ENCODE results near the gene ZBTB6. TPM values are rescaled to one million over a fixed set of nuclear protein-coding genes. Genes with fewer than 3 reads are reported as not detected.
"Not testable (repeated sequence)": the region's sequence is repeated elsewhere in the genome, so short reads cannot be mapped to it uniquely, and the experiment has no call there.

ZBTB6 gene
- total RNA-seq, 1 donor from 2014 or later: 18.5 TPM

GRCh38 chr9:122923947-122924346 is 10.8 kb upstream of the ZBTB6 start:
- DNase-seq (ENCODE audit: low read depth): peak; percentile 34

- no peak for DNase-seq (ENCODE audit: low read depth)
Observed at GRCh38 chr9:122922713-122923112, 9.6 kb upstream of the ZBTB6 start.

DNA sequence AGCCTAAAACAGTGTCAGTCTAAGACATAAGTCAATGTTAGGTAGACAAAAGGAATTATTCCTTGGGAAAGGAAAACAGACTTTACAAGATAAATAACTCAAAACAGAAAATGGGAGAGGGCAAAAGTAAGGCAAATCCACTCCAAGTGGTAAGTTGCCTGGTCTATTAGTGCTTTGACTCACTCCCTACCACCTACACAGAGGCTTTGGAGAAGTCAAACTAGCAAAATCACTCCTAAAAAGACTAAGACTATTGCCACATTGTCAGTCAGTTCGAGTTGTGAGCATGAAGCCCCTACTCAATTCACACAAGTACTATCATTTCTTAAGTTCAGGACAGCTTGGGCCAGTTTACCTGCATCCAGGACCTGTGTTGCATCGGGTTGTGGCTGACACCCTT is 5.2 kb upstream of the ZBTB6 start:
- no peak for DNase-seq (ENCODE audit: low read depth)

DNA sequence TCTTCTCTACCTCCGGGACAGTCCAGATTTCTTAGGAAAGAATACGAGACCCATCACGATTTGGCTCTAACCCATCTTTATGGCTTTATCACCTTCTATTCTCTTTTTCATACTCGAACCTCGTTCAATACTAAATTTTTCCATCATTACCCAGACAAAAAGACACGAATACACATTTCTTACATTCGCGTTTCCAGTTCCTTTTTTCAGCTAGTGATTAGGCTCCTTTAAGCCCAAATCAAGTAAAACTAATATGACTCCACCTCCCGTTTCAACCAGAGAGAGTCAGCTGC is 506 bp downstream of the ZBTB6 start:
- no peak for DNase-seq (ENCODE audit: low read depth)

DNA sequence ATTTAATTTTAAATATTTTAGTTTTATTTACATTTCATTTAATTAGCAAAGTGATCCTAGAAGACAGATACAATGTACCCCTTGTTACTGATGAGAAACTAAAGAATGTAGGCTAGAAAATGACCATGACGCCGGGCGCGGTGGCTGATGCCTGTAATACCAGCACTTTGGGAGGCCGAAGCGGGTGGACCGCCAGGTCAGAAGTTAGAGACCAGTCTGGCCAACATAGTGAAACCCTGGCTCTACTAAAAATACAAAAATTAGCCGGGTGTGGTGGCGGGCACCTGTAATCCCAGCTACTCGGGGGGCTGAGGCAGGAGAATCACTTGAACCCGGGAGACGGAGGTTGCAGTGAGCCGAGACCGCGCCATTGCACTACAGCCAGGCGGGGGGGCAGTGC is 7.0 kb downstream of the ZBTB6 start:
- DNase-seq (ENCODE audit: low read depth): not testable (repeated sequence)

DNA sequence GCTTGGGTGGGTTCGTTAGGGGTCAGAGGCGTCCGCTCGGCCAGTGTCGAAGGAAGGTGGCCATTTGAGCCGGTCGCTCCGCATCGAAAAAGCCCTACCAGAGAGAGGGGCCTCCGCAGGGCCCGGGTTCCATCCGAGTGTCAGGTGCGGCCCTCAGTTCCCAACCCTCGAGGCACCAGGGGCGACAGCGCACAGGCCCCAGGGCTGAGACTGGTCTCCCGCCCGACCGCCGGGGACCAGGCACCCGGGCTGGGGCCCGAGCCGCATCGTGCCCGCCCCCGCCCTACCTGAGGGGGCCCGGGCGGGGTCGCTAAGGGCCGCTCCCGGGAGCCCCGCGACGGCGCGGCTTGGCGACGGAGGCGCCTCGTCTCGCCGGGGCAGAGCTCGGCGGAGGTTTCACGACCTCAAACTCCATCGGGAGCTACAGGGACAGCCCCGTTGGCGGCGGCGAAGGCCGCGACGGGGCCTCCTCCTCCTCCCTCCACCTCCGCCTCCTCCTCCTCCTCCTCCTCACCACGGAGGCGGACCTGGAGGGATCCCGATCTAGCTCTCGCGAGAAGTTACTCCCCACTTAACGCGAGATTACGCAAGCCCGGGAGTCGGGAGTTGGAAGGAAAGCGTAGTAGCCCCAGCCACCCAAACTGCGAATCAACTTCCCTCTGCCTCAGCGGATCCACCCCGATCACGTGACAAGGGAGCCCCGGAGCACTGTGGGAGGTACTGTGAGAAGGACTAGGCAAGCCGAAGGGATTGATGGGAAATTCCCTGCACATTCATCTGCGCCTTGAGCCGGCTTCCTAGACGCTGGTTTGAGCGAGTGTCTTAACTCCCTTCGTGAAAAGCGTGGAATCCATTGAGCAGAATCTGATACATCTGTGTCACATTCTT is 8.1 kb downstream of the ZBTB6 start, which contains the start of gene RC3H2:
Gene RC3H2 (minus strand): TSS at position 537 of the 888 bp plus-strand sequence. CDS start 7,850 bp downstream, outside the sequence.
- peak; percentile 99 for DNase-seq (ENCODE audit: low read depth)

DNA sequence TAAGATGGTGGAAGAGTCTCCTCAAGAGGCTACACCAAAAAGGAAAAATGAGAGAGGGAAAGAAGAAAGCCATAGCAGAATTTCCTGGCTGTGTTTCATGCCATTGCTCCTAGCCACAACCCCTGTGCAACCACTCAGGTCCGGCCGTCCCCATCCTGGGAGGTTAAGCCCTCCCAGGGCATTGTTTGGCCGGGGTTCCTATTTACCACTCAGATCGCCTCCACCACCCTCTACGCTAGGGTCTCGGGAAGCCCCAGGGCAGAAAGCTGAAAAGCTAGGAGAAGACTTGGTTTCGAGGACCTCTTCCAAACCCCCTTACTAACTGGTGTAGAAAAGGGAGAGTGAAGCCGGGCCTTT is 8.7 kb downstream of the ZBTB6 start:
- peak; percentile 36 for DNase-seq (ENCODE audit: low read depth)

DNA sequence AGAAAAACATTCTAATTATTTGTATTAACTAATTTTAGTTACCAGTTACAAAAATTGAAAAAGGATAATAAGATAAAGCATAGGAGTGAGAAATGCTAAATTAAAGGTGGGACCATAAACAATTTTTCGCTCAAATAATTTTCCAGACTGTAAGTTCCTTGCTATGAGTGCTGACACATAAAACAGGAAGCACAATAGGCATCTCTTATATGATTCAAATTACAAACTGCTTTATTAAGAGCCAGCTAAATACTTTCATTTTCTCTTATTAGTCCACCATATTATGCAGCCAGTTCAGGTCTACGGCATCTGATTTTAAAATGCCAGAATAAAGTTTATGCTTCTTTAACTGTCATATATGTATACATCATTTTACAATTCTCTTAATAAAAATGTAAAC is 12.3 kb downstream of the ZBTB6 start:
- peak; percentile 28 for DNase-seq (ENCODE audit: low read depth)

- peak; percentile 17 for DNase-seq (ENCODE audit: low read depth)
Observed at GRCh38 chr9:122897969-122898368, 15.2 kb downstream of the ZBTB6 start.

DNA sequence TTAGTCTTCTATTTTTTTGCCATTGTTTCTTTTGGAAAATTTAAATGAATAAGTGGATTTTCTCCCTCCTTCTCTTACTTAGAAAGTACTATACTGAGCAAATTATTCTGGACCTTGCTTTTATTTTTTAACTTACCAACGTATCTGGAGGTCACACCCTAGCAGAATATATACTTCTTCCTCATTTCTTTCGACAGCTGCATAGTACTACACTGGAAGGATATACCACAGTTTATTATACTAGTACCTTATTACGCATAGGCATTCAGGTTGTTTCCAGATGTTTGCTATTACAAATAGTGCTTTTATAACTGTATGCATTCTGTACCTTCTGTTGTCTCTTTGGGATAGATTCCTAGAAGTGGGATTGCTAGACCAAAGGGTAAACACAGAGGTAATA is 24.6 kb downstream of the ZBTB6 start:
- DNase-seq (ENCODE audit: low read depth): no peak

- DNase-seq (ENCODE audit: low read depth): no peak
Observed at GRCh38 chr9:122883125-122883524, 30.0 kb downstream of the ZBTB6 start.

DNA sequence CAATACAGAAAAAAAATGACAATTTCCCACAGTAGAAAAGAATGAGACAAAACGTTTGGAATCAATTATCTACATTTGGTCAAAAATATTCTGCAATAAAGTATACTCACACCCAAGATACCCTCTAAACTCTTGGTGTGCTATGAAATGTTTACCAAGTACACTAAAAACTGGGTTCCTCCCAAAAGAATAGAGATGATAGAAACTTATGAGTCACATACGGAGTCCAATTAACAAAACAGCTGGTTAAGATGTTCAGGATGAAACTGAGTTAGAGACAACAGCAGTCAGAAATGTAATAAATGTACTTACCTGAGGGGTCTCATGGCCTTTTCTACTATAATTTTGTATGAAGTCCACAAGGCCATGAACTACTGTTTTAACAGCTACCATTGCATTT is 33.7 kb downstream of the ZBTB6 start:
- no peak for DNase-seq (ENCODE audit: low read depth)

DNA sequence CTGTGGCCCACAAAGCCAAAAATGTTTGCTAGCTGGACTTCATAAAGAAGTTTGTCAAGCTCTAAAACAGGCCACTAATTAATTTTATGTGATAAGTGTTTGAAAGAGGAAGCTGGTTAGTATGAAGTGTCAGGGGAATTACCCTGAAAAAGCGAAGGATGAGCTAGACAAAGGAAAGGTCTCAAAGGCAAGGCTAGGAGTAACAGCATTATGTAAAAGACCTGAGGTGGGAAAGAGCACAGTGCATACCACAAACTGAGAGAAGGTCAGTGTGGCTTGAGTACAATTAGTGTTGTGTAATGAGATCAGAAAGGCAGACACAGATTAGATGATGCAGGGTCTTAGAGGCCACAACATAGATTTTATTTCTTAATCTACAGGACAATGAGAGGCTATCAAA is 37.6 kb downstream of the ZBTB6 start:
- no peak for DNase-seq (ENCODE audit: low read depth)

- not testable (repeated sequence) for DNase-seq (ENCODE audit: low read depth)
Observed at GRCh38 chr9:122867276-122867675, 45.8 kb downstream of the ZBTB6 start.

GRCh38 chr9:122866079-122866478 is 47.0 kb downstream of the ZBTB6 start:
- DNase-seq (ENCODE audit: low read depth): no peak

DNA sequence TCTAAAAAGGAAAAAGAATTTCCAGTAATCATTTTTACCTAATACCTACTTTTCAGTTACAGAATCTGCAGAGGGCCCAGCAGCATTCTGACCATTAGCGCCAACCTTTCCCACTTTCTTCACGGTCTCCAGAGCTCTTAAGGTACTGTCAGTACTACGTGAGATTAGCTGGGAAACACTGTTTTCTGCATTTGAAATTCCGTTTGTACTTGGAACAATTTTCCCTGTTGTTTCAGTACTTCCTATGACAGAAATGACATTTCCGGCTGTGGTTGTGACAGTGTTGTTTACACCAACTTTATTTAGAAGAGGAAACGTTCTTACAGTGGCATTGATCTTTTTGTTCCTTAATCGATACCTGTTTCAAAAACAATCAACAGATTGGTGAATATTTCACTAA is 47.8 kb downstream of the ZBTB6 start:
- DNase-seq (ENCODE audit: low read depth): no peak

- no peak for DNase-seq (ENCODE audit: low read depth)
Observed at GRCh38 chr9:122863407-122863806, 49.7 kb downstream of the ZBTB6 start.

DNA sequence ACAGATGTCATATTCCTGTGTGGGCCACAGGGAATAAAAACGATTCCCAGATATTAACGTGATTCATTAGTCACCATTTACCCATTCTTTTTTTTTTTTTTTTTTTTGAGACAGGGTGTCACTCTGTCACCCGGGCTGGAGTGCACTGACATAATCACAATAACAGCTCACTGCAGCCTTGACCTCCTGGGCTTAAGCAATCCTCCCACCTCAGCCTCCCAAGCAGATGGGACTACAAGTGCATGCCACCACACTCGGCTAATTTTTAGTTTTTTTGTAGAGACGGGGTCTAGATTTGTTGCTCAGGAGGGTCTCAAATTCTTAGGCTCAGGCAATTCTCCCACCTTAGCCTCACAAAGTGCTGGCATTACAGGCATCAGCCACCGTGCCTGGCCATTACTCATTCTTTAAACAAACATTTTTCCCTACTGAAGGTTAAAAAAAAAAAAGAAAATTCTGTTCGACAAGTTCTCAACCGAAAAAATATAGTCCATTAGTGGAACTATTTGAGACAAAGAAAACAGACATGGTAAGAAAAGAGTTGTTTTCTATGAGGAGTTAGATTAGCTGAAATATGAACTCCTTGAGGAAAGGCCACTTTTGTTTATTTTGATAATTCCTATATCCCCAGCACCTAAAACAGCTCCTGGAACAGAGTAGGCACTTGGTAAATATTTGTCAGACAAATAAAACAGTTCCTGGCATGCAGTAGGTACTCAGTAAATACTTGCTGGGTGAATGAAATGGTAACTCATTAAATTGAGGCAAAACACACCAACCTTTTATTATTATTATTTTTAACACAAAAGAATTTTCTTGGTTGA is 52.6 kb downstream of the ZBTB6 start:
- peak; percentile 52 for DNase-seq (ENCODE audit: low read depth)

Other genes with a start within 250 kb of the ZBTB6 start
- not detected in 2 replicates for gene OR1L3, start 238.2 kb downstream of the ZBTB6 start, total RNA-seq
- gene OR1L4, start 189.3 kb downstream of the ZBTB6 start, total RNA-seq: not detected in 2 replicates
- not detected in 2 replicates for gene OR1L6, start 171.0 kb downstream of the ZBTB6 start, total RNA-seq
- not detected in 2 replicates for gene OR5C1, start 124.4 kb downstream of the ZBTB6 start, total RNA-seq
- not detected in 2 replicates for gene OR1K1, start 113.2 kb downstream of the ZBTB6 start, total RNA-seq
- gene PDCL, start 84.7 kb downstream of the ZBTB6 start, total RNA-seq: 51.9 and 53.7 TPM in 2 replicates
- gene RC3H2, start 8.0 kb downstream of the ZBTB6 start, total RNA-seq: 59.2 and 113 TPM in 2 replicates
- 3.3 and 11.6 TPM in 2 replicates for gene ZBTB26, start 18.2 kb upstream of the ZBTB6 start, total RNA-seq
- 18.9 and 56.8 TPM in 2 replicates for gene RABGAP1, start 27.7 kb upstream of the ZBTB6 start, total RNA-seq
- gene GPR21, start 120.3 kb upstream of the ZBTB6 start, total RNA-seq: 0.50 TPM in 1 of 2 replicates, not detected in the other

Data from renal cortical epithelial cell (primary cell).